ENCODE results near the gene C2CD2.

- no peak for TF ChIP-seq POLR2A (IDR thresholded peaks at IDR 0.05; ENCODE audit: low read depth, low read length)
- no peak for TF ChIP-seq CTCF (IDR thresholded peaks at IDR 0.05; ENCODE audit: extremely low read depth in 1 of 2, insufficient read depth in 1 of 2, low read depth in 1 of 2, low read length in 2 of 2)
- TF ChIP-seq POLR2AphosphoS5 (IDR thresholded peaks at IDR 0.05; ENCODE audit: insufficient read depth, low read depth, low read length), result no peak
- no peak for TF ChIP-seq MAX (IDR thresholded peaks at IDR 0.05; ENCODE audit: insufficient read depth, insufficient read length)
- no peak for TF ChIP-seq EZH2 (IDR thresholded peaks at IDR 0.05; ENCODE audit: borderline replicate concordance, low read depth, low read length, severe bottlenecking)
- no peak for TF ChIP-seq JUN (IDR thresholded peaks at IDR 0.05; ENCODE audit: borderline replicate concordance, insufficient read depth, insufficient read length, low read depth)
- no peak for TF ChIP-seq GATA2 (IDR thresholded peaks at IDR 0.05; ENCODE audit: insufficient read depth, insufficient read length, low read depth, low read length)
- TF ChIP-seq MYC (IDR thresholded peaks at IDR 0.05; ENCODE audit: low read depth, low read length), result no peak
- no peak for TF ChIP-seq FOS (IDR thresholded peaks at IDR 0.05; ENCODE audit: borderline replicate concordance, insufficient read depth, low read length)
Observed at GRCh38 chr21:41924368-41924754, 29.5 kb downstream of the C2CD2 start.

All from endothelial cell of umbilical vein (primary cell).